Tibial artery (tissue), 4 donors: ENCODE results near the gene KRTAP10-7.
"Not testable (repeated sequence)": the region's sequence is repeated elsewhere in the genome, so short reads cannot be mapped to it uniquely, and the experiment has no call there.

Source experiments
- DNase-seq, 2 donors: peaks; one replicate each; pipeline ENCODE4 v3.0.0-alpha.2; 2019
- H3K27ac ChIP-seq, 2 donors: fragments of 200-600 bp; sonication (generic) in 1 of 2; 1 replicate in 1 of 2; 2 replicates in 1 of 2; pipeline ENCODE4 v1.5.1; 2018 to 2019; ENCODE audit warnings: mild to moderate bottlenecking in 1 of 2
- H3K27me3 ChIP-seq, 2 donors: fragments of 200-600 bp; sonication (generic) in 1 of 2; one replicate each; pipeline versions ENCODE4 v1.5.1 to v1.6.0; 2016 to 2019
- H3K36me3 ChIP-seq, 3 donors: fragments of 200-600 bp; sonication (generic) in 2 of 3; one replicate each; pipeline ENCODE4 v1.5.1; 2016 to 2019; ENCODE audit warnings: mild to moderate bottlenecking in 2 of 3
- H3K4me1 ChIP-seq, 4 donors: fragments of 200-600 bp; sonication (generic) in 2 of 4; 1 replicate in 3 of 4; 2 replicates in 1 of 4; pipeline ENCODE4 v1.5.1; 2016 to 2019
- H3K4me3 ChIP-seq, 2 donors: fragments of 200-600 bp; sonication (generic) in 1 of 2; 1 replicate in 1 of 2; 2 replicates in 1 of 2; pipeline ENCODE4 v1.5.1; 2018 to 2019; ENCODE audit warnings: mild to moderate bottlenecking in 2 of 2
- H3K9me3 ChIP-seq, 3 donors: fragments of 200-600 bp; sonication (generic) in 1 of 3; one replicate each; pipeline ENCODE4 v1.5.1; 2016 to 2019
- CTCF ChIP-seq, 2 experiments: fragments of 200-600 bp in 1 of 2; fragments of 450-650 bp in 1 of 2; IDR thresholded peaks; one replicate each; pipeline ENCODE4 v1.5.1; 2017 to 2019; ENCODE audit warnings: antibody characterized with exemption in 2 of 2, mild to moderate bottlenecking in 1 of 2, moderate library complexity in 1 of 2
- intact Hi-C: fragments of 100-400 bp; cut with DNase I; formaldehyde crosslinking; loops from one replicate; pipeline ENCODE4 v1.15.0; 2023; ENCODE audit warnings: low total_unique reads

KRTAP10-7 gene

GRCh38 chr21:44618909-44619308 is 18.5 kb downstream of the KRTAP10-7 start:
- Histone ChIP-seq H3K4me3 (no peak overlapping the region), H3K4me1 (no peaks in the 10 kb centered on the region), H3K27ac (no peak overlapping the region), H3K9me3 (peaks cover 0 to 14% (median 3%) of the 10 kb centered on the region in 3 donors), H3K36me3 (no peaks in the 10 kb centered on the region), H3K27me3 (peaks cover 0 to 23% of the 10 kb centered on the region in 2 donors)
- no peak for DNase-seq
- intact Hi-C loops: no loop called here
- no peak for TF ChIP-seq CTCF (IDR thresholded peaks at IDR 0.05)

- no peaks in the 10 kb centered on the region for H3K36me3 ChIP-seq
- TF ChIP-seq CTCF (IDR thresholded peaks at IDR 0.05): no peak
These were observed 19.5 kb downstream of the KRTAP10-7 start for GRCh38 chr21:44619886-44620285.

GRCh38 chr21:44623575-44623974 is 23.2 kb downstream of the KRTAP10-7 start:
- H3K4me1 ChIP-seq: no peaks in the 10 kb centered on the region
- H3K4me3 ChIP-seq: no peak overlapping the region
- intact Hi-C loops: no loop called here
- H3K27me3 ChIP-seq: peaks cover 0 to 21% of the 10 kb centered on the region in 2 donors
- peaks cover 0 to 23% (median 3%) of the 10 kb centered on the region in 3 donors for H3K9me3 ChIP-seq
- no peak for DNase-seq
- no peak for TF ChIP-seq CTCF (IDR thresholded peaks at IDR 0.05)
- H3K36me3 ChIP-seq: no peaks in the 10 kb centered on the region
- no peak overlapping the region for H3K27ac ChIP-seq

More at GRCh38 chr21:44619886-44620285, 19.5 kb downstream of the KRTAP10-7 start:
- intact Hi-C loops: no loop called here
- H3K4me3 ChIP-seq: no peak overlapping the region
- peaks cover 0 to 13% of the 10 kb centered on the region in 2 donors for H3K27me3 ChIP-seq
- H3K4me1 ChIP-seq: no peaks in the 10 kb centered on the region
- H3K27ac ChIP-seq: no peak overlapping the region
- H3K9me3 ChIP-seq: peaks cover 0 to 23% (median 3%) of the 10 kb centered on the region in 3 donors
- no peak for DNase-seq

- no peaks in the 10 kb centered on the region for H3K36me3 ChIP-seq
- intact Hi-C loops: no loop called here
- TF ChIP-seq CTCF (IDR thresholded peaks at IDR 0.05): no peak
These were observed 25.4 kb downstream of the KRTAP10-7 start for GRCh38 chr21:44625756-44626155.

GRCh38 chr21:44626262-44626661 is 25.9 kb downstream of the KRTAP10-7 start:
- H3K4me3 ChIP-seq: no peak overlapping the region
- no peaks in the 10 kb centered on the region for H3K36me3 ChIP-seq
- no peaks in the 10 kb centered on the region for H3K4me1 ChIP-seq
- no peak for DNase-seq
- intact Hi-C loops: no loop called here
- H3K27ac ChIP-seq: no peak overlapping the region
- TF ChIP-seq CTCF (IDR thresholded peaks at IDR 0.05): no peak
- H3K27me3 ChIP-seq: peaks cover 0 to 27% of the 10 kb centered on the region in 2 donors
- peaks cover 7 to 33% (median 14%) of the 10 kb centered on the region in 3 donors for H3K9me3 ChIP-seq

More at GRCh38 chr21:44625756-44626155, 25.4 kb downstream of the KRTAP10-7 start:
- Histone ChIP-seq H3K27ac (no peak overlapping the region), H3K4me3 (no peak overlapping the region), H3K4me1 (no peaks in the 10 kb centered on the region), H3K9me3 (peaks cover 3 to 28% (median 9%) of the 10 kb centered on the region in 3 donors), H3K27me3 (peaks cover 0 to 27% of the 10 kb centered on the region in 2 donors)
- DNase-seq: no peak

GRCh38 chr21:44626673-44627143 is 26.3 kb downstream of the KRTAP10-7 start, which contains the start of gene KRTAP10-9:
KRTAP10-9 (plus strand) TSS chr21:44627093; CDS start chr21:44627172, 79 bp downstream.
- H3K9me3 ChIP-seq: peaks cover 10 to 37% (median 17%) of the 10 kb centered on the region in 3 donors
- H3K27me3 ChIP-seq: peaks cover 0 to 27% of the 10 kb centered on the region in 2 donors
- no peak within 1 kb of the TSS for H3K4me3 ChIP-seq
- no peak for TF ChIP-seq CTCF (IDR thresholded peaks at IDR 0.05)
- no peaks in the 10 kb centered on the region for H3K36me3 ChIP-seq
- no peak within 1 kb of the TSS for H3K27ac ChIP-seq
- intact Hi-C loops: no loop called here
- no peak for DNase-seq
- no peaks in the 10 kb centered on the region for H3K4me1 ChIP-seq

GRCh38 chr21:44627181-44627822 is 26.9 kb downstream of the KRTAP10-7 start:
- H3K4me1 ChIP-seq, H3K36me3 ChIP-seq, H3K27ac ChIP-seq, intact Hi-C loops, DNase-seq, H3K4me3 ChIP-seq: not testable (repeated sequence)
- Histone ChIP-seq H3K27me3 (peaks cover 0 to 27% of the 10 kb centered on the region in 2 donors), H3K9me3 (peaks cover 10 to 41% (median 23%) of the 10 kb centered on the region in 3 donors)

GRCh38 chr21:44627831-44628233 is 27.4 kb downstream of the KRTAP10-7 start:
- Histone ChIP-seq H3K9me3 (peaks cover 9 to 37% (median 28%) of the 10 kb centered on the region in 3 donors), H3K27me3 (peaks cover 0 to 27% of the 10 kb centered on the region in 2 donors)
- H3K4me3 ChIP-seq, DNase-seq, H3K4me1 ChIP-seq, H3K36me3 ChIP-seq, H3K27ac ChIP-seq, intact Hi-C loops: not testable (repeated sequence)
